HG03045 (cell line): ENCODE results near the gene TSPYL4.
"Not testable (repeated sequence)": the region's sequence is repeated elsewhere in the genome, so short reads cannot be mapped to it uniquely, and the experiment has no call there.

Experiments used
- ATAC-seq: cut with Tn5 transposase; IDR thresholded peaks from one replicate; pipeline ENCODE4 v1.9.1; 2021; ENCODE audit warnings: mild to moderate bottlenecking, moderate library complexity; ENCODE audit not compliant: unreplicated experiment

Gene TSPYL4

GRCh38 chr6:116253505-116254296 lies at the start of gene TSPYL4:
Gene TSPYL4, minus strand, starts transcription at chr6:116254075. Its CDS starts 67 bp downstream, at chr6:116254008.
- peak; percentile 100 for ATAC-seq

GRCh38 chr6:116301104-116301503 lies 47.2 kb upstream of the TSPYL4 start:
- no peak for ATAC-seq

- no peak for ATAC-seq
Measured at GRCh38 chr6:116300566-116300965, 46.7 kb upstream of the TSPYL4 start.

- no peak for ATAC-seq
Measured at GRCh38 chr6:116298973-116299372, 45.1 kb upstream of the TSPYL4 start.

GRCh38 chr6:116298273-116298672 lies 44.4 kb upstream of the TSPYL4 start:
- ATAC-seq = no peak

- no peak for ATAC-seq
Measured at GRCh38 chr6:116292553-116292952, 38.7 kb upstream of the TSPYL4 start.

GRCh38 chr6:116291701-116292396 lies 38.0 kb upstream of the TSPYL4 start:
- no peak for ATAC-seq

GRCh38 chr6:116290799-116291198 lies 36.9 kb upstream of the TSPYL4 start:
- ATAC-seq = no peak

GRCh38 chr6:116289876-116290275 lies 36.0 kb upstream of the TSPYL4 start:
- no peak for ATAC-seq

GRCh38 chr6:116287689-116288282 lies 33.9 kb upstream of the TSPYL4 start:
- no peak for ATAC-seq

- no peak for ATAC-seq
Measured at GRCh38 chr6:116286773-116287358, 33.0 kb upstream of the TSPYL4 start.

- not testable (repeated sequence) for ATAC-seq
Measured at GRCh38 chr6:116284984-116285383, 31.1 kb upstream of the TSPYL4 start.

GRCh38 chr6:116283191-116283590 lies 29.3 kb upstream of the TSPYL4 start:
- ATAC-seq = no peak

GRCh38 chr6:116282698-116283097 lies 28.8 kb upstream of the TSPYL4 start:
- no peak for ATAC-seq

GRCh38 chr6:116280933-116281316 lies 27.1 kb upstream of the TSPYL4 start:
- ATAC-seq = no peak

GRCh38 chr6:116280161-116280932 lies 26.5 kb upstream of the TSPYL4 start:
- no peak for ATAC-seq

- ATAC-seq = peak; percentile 96
Measured at GRCh38 chr6:116279232-116280160, 25.6 kb upstream of the TSPYL4 start, which contains the start of gene TSPYL1. Gene TSPYL1, minus strand, starts transcription at chr6:116279930. Its CDS starts 100 bp downstream, at chr6:116279830.

- ATAC-seq = no peak
Measured at GRCh38 chr6:116278854-116279231, 25.0 kb upstream of the TSPYL4 start.

GRCh38 chr6:116278481-116278829 lies 24.6 kb upstream of the TSPYL4 start:
- no peak for ATAC-seq

GRCh38 chr6:116277124-116277523 lies 23.2 kb upstream of the TSPYL4 start:
- no peak for ATAC-seq
